ENCODE measurements around the gene APBB2.
"Not testable (repeated sequence)": the region's sequence is repeated elsewhere in the genome, so short reads cannot be mapped to it uniquely, and the experiment has no call there.

Gene APBB2

DNA sequence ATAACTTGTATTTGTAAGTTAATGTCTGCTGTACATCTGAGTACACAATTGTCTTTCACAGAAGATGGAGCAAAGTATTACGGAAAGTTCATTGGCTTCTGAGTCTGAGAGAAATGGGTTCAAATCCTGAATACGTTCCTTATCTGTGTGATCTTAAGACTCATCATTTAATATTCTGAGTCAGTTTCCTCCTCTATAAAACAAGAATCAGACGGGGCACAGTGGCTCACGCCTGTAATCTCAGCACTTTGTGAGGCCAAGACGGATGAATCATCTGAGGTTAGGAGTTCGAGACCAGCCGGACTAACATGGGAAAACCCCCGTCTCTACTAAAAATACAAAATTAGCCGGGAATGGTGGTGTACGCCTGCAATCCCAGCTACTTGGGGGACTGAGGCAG, 57.8 kb downstream of the APBB2 start:
- no peak for DNase-seq (ENCODE audit: low spot score)

- DNase-seq (ENCODE audit: low spot score): no peak
Observed at GRCh38 chr4:41155194-41155830, 59.0 kb downstream of the APBB2 start.

GRCh38 chr4:41154814-41155177, 59.5 kb downstream of the APBB2 start:
- no peak for DNase-seq (ENCODE audit: low spot score)

DNA sequence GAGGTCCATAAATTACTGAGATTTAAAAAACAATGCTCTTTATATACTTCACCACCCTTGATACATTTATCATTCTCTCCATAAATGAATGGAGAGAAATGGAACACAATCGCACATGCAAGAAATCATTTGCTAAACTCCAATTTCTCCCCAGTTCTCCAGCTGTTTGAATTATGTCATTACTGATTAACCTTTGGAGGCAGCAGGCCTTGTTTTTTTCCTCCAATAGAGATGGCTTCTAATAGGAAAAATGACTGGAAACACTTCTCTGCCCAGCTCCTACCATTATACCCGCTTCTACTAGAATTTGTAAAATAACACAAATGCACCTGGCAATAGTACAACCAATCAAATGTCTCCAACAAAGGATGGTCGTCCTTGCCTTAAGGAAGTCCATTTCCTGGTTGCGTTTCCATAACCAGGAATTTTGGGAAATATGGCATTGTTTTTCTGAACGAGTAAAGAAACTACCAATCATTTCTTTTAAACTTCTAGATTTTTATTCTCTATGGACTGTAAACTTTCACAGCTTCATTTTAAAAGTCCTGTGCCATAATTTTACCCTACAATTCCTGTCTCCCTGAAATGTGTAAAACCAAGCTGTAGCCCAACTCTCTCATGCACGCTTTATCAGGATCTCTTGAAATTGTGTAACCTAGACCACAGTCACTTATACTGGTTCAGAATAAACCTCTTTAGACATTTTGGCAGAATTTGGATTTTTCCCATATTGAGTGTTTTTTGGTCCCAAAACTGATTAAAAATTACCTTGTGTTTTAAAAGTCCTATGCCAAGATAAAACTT, 60.1 kb downstream of the APBB2 start:
- no peak for DNase-seq (ENCODE audit: low spot score)

GRCh38 chr4:41150401-41150800, 63.9 kb downstream of the APBB2 start:
- no peak for DNase-seq (ENCODE audit: low spot score)

DNA sequence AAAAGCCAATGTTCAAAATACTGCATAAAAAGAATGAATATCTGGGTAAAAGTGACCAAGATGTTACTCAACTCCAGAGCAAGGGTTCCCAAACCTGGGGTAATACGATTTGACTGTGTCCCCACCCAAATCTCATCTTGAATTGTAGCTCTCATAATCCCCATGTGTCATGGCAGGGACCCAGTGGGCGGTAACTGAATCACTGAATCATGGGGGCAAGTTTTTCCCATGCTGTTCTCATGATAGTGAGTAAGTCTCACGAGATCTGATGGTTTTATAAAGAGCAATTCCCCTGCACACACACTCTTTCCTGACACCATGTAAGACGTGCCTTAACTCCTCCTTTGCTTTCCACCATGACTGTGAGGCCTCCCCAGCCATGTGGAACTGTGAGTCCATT, 64.8 kb downstream of the APBB2 start:
- not testable (repeated sequence) for DNase-seq (ENCODE audit: low spot score)

DNA sequence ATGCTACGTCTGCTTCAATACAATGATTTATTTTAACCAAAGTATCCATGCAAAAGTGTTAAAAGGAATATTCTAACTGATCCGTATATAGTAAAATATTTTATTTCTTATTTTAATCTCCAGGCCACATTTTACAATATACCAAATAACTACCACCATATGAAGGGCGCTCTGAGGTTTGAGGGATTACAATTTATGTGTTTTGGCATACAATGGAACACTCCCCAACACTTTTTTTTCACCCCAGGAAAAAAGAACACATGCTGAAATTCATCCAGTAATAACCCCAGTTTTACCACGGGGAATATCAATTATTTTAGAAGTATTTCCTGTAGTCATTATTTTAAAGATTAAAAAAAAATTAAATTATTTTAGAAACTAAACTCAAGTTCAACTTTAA, 65.4 kb downstream of the APBB2 start:
- DNase-seq (ENCODE audit: low spot score): no peak

GRCh38 chr4:41148292-41148691, 66.0 kb downstream of the APBB2 start:
- DNase-seq (ENCODE audit: low spot score): no peak

DNA sequence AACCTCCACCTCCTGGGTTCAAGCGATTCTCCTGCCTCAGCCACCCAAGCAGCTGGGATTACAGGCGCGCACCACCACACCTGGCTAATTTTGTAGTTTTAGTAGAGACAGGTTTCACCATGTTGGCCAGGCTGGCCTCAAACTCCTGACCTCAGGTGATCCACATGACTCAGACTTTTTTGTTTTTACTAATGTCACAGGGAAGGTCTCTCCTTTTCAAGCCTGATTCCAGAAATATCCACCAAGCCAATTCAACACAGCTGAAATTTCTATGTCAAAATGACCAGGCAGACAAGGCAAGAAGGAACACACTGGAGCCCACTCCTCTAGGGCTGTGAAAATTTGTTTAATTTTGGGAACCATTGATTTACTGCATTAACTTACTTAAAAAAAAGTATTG, 66.8 kb downstream of the APBB2 start:
- not testable (repeated sequence) for DNase-seq (ENCODE audit: low spot score)

- no peak for DNase-seq (ENCODE audit: low spot score)
Observed at GRCh38 chr4:41146716-41147506, 67.4 kb downstream of the APBB2 start.

DNA sequence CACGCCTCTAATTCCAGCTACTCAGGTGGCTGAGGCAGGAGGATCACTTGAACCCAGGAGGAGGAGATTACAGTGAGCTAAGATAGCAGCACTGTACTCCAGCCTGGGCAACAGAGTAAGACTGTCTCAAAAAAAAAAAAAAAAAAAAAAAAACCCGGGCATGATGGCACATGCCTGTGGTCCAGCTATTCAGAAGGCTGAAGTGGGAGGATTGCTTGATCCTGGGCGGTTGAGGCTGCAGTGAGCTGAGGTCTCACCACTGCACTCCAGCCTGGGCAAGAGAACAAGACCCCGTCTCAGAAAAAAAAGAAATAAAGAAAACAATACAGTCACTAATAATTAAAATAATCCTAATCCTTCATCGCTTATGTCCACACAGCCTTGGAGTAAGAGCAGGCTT, 68.1 kb downstream of the APBB2 start:
- no peak for DNase-seq (ENCODE audit: low spot score)

DNA sequence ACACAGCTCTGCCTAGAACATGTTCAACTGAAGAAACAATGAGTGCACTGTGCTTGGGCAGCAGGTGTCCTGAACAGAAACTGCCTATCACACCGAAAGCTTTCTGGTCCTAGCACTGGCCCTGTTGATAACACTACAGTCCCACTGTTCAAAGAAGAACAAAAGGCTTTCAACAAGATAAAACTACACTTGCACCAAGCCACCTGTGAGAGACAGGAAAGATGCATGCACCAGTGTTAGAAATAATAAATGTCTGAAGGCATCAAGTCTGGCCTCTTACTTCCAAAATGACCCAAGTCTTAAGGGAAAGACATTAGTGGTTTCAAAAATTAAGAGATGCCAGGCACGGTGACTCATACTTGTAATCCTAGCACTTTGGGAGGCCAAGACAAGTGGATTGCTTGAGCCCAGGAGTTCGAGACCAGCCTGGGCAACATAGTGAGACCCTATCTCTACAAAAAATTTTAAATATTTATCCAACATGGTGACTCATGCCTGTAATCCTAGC, 68.7 kb downstream of the APBB2 start:
- DNase-seq (ENCODE audit: low spot score): no peak

DNA sequence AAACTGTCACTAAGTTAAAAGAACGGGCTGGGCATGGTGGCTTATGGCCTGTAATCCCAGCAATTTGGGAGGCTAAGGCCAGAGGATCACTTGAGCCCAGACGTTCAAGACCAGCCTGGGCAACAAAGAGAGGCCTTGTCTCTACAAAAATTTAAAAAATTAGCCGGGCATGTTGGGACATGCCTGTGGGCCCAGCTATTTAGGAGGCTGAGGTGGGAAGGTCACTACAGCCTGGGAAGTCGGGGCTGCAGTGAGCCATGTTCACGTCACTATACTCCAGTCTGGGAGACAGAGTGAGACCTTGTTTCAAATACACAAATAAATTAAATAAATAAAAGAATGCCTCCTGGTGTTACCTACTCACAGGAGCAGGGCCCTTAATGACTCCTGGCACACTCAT, 69.5 kb downstream of the APBB2 start:
- no peak for DNase-seq (ENCODE audit: low spot score)

DNA sequence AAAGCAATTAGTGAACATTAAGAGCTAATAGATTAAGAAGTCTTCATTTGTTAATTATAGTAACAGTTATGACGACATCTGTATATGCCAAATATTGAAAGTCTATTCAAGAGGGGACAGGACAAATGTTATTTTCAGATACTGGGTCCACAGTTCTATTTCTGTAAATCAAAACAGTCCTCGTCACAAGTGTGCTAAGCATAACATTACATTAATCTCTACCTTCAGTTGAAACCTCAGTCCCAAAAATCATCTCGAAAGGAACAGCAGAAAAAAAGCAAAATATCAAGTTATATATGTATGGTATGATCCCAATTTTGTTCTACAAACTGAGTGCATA, 70.3 kb downstream of the APBB2 start:
- DNase-seq (ENCODE audit: low spot score): no peak

DNA sequence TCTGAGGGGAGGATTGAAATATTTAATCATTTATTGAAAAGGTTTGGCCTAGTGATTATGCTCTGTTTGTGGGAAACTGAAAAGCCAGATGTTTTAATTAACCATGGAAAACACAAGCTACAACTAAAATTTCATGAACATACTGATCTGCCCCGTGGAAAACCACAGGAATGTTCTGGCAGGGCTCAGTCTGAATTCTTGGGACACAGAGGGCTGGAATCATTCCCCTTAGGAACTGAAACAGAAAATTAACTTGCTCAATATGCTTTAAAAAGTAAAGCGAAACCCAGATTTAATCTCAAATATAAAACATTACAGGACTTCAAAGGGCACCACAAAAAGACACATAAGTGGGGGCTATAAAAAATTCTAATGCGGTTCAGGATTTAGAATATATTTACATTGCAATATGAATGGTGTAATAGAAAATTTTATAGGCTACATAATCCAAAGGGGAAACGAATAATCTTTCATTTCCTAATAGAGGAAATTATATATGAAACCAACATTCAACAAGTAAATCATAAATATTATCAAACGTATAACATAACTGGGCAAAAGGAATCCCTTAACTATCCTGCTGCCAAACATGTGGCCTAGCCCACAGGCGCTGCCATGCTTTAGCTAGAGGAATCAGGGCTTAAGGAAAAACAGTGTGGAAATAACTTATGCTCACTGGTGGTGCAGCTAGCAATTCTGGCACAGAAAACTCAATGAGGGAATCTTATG, 70.9 kb downstream of the APBB2 start:
- no peak for DNase-seq (ENCODE audit: low spot score)

DNA sequence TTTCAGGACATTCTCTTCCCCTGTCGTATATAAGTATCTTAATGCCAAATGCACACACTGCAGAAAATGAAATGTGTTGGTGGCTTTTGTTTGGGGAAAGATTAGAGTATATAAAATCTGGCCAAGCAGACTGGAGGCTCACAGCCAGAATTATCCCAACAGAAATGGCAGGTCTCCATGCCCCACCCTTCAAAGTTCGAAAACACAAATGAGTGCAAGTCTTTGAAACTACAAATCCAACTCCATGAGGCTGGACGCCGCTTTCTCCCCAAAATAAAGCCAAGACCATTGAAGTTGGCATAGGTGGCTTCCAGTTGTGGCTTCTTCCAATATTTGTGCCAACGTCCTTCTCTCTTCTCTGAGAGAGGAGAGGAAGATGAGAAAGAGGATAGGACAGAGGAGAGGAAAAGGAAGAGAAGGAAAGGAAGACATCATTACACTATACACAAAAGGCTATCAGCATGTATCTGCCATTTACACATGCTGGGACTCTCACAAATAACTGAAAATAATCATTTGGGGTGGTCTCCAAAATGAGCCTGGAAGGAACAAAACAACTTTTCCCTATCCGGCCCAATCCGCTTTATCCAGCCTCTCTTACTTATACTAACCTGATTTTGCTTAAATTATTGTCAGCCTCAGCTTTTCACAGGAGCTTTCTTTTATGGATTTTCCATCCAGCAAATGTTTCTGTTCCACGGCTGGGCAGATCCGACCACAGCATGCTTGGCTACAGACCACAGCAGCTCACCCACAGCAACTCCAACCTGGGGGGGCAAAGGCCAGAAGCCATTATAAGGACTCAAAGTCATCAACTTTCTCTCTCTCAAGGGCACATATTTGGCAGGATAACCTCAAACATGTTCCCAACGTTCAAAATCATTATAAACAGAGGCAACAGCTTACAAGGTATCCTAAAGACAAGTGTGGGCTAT, 71.7 kb downstream of the APBB2 start:
- DNase-seq (ENCODE audit: low spot score): no peak

GRCh38 chr4:41141900-41142299, 72.4 kb downstream of the APBB2 start:
- DNase-seq (ENCODE audit: low spot score): no peak

DNA sequence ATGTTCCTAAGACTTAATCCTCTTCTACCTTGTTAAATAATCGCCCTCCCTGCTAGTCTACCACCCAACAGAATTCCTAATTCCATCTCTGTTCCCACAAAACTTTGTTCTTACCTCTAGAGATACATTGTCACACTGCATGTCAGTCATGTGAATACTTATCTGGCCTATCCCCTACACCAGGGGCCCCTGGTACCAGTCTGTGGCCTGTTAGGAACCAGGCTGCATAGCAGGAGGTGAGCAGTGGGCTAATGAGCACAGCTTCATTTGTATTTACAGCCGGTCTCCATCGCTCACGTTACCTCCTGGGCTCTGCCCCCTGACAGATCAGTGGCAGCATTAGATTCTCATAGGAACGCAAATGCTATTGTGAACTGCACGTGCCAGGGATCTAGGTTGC, 73.9 kb downstream of the APBB2 start:
- DNase-seq (ENCODE audit: low spot score): no peak

GRCh38 chr4:41137879-41138278, 76.5 kb downstream of the APBB2 start:
- DNase-seq (ENCODE audit: low spot score): no peak

- DNase-seq (ENCODE audit: low spot score): no peak
Observed at GRCh38 chr4:41136456-41136855, 77.9 kb downstream of the APBB2 start.

GRCh38 chr4:41135801-41136200, 78.5 kb downstream of the APBB2 start:
- DNase-seq (ENCODE audit: low spot score): no peak

All from CD4-positive, alpha-beta T cell treated with Interleukin-6 at 100 ng/mL for 8 hours (primary cell).